Muscle of back (tissue), 11 donors: ENCODE data around the gene RARG. TPM values are rescaled to one million over a fixed set of nuclear protein-coding genes. Genes with fewer than 3 reads are reported as not detected.

Experiments used
- DNase-seq, 3 donors: peaks; one replicate each; pipeline versions ENCODE4 v3.0.0 to v3.0.0-alpha.2; 2013
- polyA plus RNA-seq, 10 donors: library from polyadenylated mRNA; unstranded; fragments of 120-200 nt; gene quantifications; one replicate each; pipeline ENCODE4 v1.2.1, GENCODE V29; 2013; ENCODE audit not compliant: insufficient read length in 10 of 10

Gene RARG
- polyA plus RNA-seq, 10 donors, result 17.8 to 45.7 (median 26.1) TPM

DNA sequence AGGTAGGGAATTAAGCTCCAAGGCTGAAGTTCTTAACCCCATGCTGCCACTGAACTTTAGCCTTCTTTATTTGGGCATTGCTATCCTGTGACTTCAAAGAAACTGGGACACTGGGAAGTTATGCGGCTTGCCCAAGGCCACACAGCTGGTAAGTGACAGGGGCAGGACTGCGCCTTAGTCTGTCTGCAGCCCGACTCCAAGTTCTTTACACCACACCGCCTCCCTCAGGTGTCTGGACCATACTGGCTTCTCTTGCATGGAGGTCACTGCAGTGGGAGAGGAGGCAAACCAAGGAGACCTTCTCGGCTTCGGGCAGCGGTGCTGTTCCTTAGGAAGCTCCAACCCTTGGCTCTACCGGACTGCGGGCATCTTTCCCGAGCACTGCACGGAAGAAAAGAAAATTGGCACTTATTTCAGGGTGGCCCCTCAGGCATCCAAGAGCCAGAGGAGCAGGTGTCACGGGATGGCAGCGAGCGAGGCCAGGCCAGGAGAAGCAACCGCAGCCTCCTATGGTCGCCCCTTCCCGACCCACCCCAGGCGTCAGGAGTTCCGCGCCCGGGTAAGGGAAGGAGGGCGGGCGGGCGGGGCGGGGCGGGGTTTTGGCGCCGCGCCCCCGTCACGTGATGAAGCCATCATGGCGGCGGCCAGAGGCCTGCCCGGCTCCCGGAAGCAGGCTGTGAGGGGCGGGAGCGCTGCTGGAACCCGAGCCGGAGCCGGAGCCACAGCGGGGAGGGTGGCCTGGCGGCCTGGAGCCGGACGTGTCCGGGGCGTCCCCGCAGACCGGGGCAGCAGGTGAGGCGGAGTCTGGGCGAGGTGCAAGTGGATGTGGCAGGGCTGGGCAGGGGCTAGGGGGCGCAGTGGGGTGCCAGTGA is 19.7 kb upstream of the RARG start:
- DNase-seq, result peak; percentile 74 to 91 (median 84)

DNA sequence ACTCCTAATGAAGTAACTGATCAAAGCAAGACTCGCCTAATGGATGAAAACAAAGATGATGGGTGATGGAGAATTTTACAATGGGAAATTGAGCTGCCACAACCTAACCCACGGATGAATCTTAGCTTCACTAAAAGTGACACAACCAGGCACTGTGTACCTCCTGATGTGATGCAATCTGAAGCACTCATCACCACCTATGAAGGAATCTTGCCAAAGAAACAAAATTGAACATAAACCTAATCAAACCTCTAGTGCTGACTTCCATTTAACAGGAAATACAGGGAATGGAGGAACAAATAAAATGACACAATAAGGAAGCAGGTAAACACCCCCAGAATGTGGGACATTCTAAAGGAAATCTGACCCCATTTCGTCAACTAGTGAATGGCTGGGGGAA is 13.3 kb upstream of the RARG start:
- DNase-seq, result no peak

DNA sequence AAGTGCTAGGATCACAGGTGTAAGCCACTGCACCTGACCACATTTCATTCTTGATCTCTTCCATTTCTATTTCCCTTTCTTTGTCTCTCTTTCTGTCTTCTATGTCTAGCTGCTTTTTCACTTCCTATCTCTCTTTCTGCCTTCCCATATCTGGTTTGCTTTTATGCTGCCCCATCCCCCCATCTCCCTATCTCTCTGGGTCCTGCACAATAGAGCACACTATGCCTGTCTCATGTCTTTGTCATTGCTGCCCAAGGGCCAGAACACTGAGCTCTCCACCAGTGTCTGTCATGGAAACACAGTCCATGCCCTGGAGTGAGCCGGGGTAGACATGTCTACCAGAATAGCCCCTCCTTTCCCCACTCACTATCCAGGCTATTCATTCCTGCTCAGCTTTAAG is 12.3 kb upstream of the RARG start:
- no peak for DNase-seq

DNA sequence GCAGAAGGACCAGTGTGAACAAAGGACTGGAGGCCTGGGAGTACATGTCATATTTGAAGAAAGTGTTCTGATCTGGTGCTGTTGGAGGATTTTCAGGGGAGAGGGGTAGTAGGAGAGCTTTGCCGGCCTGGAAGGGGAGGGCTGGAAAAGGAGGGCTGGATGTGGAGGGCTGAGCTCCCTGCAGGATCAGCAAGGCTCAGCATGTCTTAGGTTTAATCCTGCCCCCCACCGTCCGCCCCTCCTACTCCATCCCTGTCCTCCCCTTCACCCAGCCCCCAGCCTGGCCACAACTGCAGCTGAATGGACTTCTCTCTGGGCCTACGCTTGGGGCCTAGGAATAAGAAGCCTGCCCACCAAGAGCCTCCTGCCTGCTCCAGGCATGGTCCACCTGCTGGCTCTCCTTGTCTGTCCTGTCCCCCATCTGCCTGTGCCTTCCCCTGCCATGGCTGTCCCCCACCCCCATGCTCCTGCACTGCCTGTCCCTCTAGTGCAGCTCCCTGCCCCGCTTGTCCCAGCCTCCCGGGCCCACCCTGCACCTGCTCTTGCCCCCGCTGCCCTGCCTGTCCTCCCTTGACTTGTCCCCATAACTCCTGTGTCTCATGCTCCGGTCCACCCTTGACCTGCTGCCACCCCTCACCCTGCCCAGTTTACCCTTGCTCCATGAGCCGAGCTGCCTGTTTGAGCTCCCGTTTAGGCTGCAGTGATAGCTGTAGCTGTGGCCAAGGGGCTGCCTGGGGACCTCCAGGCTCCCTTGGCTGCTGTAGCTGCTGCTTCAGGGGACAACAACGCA is 9.8 kb upstream of the RARG start:
- DNase-seq, result no peak

DNA sequence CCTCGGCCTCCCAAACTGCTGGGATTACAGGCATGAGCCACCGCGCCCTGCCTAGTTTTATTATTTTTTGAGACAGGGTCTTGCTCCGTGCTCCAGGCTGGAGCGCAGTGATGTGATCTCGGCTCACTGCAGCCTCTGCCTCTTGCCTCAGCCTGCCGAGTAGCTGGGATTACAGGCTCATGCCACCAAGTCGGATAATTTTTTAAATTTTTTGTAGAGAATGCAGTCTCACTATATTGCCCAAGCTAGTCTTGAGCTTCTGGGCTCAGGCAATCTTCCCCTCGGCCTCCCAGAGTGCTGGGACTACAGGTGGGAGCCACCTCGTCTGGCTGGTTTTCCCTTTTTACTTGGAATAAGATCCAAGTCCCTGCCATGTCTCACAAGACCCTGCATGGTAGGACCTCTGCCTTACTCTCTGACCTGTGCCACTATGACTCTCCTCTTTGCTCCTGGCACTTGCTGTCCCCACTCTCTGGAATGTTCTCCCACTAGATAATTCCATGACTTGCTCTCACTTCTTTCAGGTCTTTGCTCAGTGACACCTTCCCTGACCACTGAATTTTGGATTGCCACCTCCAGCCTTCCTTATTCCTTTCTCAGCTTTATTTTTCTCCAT is 7.7 kb upstream of the RARG start:
- DNase-seq, result no peak

DNA sequence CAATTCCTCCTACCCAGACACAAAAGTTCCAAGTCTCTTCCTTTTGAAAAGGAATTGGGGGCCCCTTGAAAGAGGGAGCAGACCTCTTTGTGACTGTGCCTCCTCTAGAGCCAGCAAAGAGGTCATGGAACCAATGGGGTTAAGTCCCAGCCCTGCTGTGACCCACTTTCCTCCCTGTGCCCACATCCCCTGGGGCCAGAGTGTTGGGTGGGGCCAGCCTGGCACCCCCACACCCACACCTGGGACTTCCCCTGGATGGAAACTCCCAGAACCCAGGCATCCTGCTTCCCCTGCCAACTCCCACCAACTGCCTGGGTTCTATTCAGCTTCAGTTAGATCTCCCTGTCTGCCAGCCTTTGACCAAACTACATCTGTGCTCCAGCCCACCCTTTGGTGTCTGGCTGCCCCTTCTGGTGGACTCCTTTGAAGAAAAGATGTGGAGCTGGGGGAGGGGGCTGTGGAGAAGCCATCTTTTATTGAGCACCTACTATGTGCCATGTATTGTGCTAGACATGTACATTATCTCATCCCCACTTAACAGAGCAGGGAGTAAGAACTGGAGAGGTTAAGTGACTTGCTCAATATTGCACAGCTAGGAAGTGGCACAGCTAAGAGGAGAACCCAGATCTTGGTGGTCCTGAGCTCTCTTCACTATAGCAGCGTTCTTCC is 4.6 kb upstream of the RARG start:
- no peak for DNase-seq

DNA sequence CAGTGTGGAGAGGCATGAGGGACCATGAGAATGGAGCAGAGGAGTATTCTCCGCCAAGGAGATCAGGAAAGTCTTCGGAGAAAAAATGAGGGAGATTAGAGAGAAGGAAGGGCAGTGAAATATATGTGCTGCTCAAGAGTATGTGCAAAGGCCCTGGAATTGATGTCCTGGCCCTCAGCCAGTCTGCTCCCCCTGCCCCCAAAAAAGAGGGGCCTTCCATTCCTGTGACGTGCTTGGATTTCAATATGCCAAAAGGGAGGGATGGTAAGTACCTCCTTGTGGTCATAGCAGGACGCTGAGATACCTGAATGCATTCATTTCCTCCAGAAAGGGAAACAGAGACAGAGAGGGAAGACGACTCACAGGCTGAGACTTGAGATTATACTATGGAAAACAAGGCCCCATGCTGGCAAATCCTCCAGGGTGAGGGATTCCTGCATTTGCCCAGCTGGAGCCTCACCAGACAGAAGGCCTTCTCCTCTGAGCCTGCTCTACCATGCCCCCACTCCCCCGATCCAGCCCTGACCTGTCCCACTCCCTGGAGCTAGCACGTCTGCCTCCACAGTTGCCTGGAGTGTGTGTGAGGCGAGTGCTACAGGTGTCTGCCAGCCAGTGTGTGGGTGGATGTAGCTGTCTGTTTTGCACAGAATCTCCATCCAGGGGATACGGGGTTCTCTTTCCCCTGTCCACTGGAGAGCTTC is 3.9 kb upstream of the RARG start:
- DNase-seq, result no peak

DNA sequence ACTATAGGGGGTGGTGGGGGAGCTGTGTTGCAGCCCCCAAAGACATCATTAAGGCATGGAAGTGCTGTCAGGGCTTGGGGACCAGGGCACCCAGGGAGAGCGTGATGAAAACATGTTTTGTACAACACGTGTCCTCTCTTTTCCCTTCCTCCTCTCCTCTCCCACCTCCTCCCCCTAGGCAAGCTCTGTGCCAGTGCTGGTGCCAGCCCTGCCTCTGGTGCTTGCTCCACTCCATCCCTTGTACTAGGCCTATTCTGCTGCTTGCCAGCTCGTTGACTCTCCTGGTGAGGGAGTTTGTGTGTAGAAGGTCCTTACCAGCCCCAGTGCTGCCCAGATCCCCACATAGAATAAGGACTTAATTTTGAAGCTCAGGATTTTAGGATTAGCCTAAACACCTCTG is 3.2 kb upstream of the RARG start:
- no peak for DNase-seq

DNA sequence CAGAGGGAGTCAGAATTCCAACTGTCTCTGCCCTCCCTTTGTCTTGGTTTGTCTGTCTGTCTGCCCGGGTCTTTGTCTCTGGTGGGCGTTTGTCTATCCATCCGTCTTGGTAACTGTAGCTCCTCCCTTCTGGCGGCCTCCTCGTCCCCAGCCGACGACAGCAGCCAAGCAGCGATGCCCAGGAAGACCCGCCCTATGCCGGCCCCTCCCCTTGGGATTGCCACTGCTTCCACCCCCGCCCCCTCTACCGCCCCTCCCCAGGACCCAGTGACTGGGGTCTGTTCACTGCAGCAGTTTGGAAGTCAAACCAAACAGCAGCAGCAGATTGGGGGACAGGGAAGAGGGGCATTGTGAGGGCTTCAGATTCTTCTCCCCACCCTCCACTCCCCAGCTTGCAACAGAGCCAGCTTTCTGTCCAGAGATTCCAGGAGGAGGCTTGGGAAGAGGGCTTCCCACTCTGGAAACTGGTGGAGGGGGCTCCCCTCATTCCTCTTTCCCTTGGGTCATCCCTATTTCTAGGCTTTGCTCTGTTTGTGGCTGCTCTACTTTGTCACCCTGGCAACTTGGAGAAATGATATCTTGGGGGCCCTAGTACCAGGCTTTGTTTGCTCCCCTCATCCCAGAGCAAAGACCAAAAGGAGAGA is 2.4 kb upstream of the RARG start:
- peak in 1 of 3 donors; percentile 63 for DNase-seq

DNA sequence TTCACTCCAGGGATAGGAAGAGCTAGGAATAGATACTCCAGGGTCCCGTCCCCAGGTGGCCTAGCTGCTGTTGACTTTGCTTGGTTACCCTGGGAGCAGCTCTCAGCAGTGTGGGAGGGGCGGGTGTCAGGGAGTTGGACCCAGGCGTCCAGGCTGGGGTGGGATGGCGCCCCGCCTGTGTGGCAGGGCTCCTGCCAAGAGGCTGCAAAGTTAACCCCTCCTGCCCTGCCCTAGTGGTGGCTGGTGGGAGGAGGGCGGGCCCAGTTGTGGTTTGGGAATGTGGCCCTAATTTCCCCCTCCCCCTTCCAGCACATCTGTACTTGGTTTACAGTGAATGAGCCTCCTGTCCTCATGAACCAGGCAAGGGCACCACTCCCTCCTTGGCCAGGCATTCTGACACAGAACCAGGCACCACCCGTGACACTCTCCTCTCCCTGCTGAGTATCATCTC is 1.7 kb upstream of the RARG start:
- no peak for DNase-seq

DNA sequence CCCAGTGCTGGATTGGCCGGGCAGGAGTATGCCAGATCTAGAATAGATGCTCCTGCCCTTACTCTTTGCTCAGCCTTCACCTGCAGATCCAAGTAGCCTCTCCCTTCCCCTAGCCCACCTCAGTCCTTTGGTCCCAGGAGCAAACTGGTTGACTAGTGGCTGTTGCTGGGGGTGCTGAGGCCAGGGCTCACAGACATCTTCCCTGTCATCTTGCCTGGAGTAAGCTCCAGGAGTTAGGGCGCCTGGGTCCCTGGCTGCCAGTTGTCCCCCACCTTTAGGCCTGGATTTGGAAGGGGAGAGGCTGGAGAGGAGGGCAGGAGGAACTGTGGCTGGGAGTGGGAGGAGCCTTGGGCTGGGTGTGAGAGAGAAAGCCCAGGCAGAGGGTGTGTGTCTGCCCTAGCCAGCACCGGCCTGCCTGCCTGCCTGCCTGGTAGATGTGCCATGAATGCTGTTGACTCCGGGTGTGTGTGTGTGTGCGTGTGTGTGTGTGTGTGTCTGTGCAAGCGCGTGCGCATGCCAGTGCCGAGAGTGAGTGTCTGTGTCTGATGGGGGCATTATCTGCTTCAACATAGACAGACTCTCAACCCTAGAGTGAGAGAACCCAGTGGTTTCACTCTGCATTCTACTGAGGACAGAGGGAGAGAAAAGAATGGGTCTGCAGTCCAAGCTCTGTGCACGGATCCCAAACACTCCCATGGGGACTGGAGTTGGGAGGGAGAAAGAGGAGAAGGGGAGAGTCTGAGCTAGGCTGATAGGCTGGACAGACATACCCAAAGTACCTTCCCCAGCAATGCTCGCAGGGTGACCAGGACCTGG is 845 bp upstream of the RARG start:
- DNase-seq, result peak in 1 of 3 donors; percentile 58

DNA sequence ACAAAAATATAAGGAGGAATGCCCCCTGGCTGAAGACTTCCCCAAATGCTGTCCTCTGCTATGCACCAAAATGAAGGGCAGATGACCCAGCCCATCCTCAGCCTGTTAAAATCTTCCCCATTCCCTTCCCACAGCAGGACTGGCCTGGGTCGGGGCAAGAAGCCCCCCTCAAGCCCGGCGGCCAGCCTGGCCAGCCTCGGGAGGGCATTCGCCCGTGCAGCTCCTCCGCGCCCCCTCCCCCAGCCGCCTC is 413 bp downstream of the RARG start:
- peak in 1 of 3 donors; percentile 66 for DNase-seq

DNA sequence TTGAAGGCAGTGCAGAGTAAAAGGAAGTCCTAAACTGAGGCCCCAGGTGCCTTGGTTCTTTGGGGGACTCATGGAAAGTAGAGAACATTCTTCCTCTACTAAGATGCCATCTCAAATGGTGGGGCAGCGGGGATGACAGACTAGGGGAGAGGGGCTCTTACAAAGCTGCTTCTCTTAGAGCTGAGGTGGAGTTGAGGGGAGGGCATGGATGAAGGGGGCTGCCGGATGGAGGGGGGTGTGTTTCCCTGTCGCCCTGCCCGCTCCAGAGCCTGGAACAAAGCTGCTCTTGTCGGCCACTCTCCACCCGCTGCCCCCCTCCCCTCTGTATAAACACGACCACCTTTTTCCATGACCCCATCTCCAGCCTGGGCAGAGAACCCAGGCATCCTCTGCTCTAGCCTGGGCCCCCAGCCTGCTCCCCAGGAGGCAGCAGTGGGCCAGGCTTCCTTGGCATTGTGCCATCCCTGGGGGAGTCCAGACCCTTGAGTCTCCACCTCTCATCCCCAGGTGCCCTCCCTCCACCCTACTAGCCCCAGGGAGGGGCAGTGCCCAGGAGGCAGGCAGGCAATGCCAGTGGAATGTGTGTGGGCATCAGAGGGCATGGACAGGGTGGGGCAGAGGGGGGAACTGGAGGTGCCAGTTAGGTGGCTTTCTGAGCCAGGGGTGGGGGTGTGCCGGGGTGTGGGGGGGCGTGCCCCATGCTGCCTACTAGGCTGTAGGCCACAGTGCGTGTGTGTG is 1.7 kb downstream of the RARG start:
- DNase-seq, result no peak

DNA sequence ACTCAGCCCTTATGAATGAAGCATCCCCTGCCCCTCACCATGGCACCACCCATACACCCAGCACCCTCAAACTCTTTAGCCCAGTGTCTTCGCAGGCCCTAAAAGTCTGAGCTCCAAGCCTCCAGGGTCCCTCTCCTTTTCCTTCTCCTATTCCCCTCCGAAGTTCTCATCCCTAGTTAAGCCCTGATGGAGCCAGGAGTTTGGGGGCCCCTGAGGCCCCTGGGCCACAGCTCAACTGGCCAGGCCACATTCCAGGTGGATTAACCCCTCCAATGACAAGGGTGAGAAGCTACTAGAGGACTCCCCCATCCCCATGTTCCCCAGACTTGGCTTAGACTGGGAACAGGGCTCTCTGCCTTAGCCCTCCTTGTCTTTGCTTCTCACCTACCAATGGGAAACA is 2.6 kb downstream of the RARG start:
- no peak for DNase-seq

DNA sequence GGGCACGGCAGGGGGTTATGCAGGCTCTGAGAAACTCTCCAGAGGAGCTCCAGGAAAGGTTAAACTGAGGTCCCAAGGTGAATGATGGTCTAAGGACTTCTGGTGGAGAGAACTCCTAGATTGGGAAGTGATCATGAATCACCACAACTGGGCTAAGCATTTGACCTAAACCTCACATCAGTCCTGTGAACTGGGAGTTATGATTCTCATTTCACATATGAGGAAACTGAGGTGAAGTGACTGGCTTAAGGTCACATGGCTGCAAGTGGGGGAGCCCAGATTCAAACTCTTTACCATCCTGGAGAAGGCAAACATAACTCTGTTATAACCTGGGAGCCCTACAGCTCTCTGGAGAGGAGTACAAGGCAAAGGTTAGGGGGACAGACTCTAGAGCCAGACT is 4.2 kb downstream of the RARG start:
- DNase-seq, result no peak

DNA sequence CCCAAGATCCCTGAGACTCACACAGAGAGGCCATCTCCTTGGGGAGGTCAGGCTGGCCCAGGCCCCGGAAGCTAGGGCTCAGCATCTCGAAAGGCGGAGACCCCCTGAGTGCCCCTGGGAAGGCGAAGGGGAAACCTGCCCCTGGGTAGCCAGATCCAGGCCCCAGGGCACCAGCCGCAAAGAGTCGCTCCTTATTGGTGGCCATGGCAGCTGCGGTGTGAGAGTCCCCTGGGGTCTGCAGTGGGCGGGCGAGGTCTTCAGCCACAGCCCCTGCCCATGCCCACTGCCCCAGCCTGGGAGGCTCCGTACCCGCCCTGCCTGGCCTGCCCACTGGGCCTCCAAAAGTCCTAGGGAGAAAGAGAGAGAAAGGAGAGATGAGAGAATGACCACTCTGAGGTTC is 4.7 kb downstream of the RARG start:
- no peak for DNase-seq

DNA sequence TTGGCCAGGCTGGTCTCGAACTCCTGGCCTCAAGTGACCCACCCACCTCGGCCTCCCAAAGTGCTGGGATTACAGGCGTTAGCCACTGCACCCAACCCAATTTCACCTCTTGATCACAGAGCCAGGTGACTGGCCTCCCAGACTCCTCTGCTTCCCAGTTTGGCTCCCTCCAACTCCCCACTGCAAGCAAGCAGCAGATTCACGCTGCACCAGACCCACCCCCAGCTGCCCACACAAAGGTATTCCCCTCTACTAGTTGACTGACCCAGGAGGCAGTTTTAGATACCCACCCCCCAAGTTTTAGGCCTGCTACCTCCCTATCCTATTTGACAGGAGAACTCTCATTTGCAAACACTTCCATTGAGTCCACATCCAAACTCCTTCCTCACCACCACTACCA is 5.2 kb downstream of the RARG start:
- no peak for DNase-seq

DNA sequence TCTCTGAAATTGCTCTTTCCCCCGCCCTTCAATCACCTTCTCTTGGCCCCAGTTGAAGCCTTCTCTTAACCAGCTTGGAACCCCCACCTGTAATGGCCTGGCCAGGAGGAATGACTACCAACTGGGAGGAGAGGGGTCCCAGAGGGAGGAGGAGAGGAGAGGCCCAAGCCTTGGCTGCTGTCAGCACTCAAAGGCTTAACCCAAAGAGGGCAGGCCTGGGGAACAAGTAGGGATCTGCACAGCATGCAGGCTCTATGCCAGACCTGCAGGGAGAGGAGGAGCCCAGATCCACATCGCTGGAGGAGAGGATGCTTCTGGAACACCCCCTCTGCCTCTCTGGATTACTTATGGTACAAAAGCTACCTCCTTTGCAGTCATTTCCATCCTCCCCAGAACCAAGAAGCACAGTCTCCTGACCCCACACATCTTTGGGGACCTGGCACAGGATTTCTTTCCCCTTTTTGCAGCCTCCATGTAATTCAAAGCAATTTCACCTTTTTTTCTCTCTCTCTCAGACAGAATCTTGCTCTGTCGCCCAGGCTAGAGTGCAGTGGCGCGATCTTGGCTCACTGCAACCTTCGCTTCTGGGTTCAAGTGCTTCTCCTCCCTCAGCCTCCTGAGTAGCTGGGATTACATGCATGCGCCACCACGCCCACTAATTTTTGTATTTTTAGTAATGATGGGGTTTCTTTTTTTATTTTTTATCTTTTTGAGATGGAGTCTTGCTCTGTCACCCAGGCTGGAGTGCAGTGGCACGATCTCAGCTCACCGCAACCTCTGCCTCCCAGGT is 6.2 kb downstream of the RARG start:
- DNase-seq, result no peak
